K562 treated with DMSO at 1 percent for 12 hours (cell line): ENCODE data around the gene MB21D2. TPM values are rescaled to one million over a fixed set of nuclear protein-coding genes. Genes with fewer than 3 reads are reported as not detected.

Experiments
- total RNA-seq: library from RNA; unstranded; fragments of 300-600 nt; gene quantifications from 2 replicates; pipeline ENCODE4 v1.2.3, GENCODE V29; 2022; ENCODE audit not compliant: insufficient read depth

The MB21D2 gene
- 0.52 TPM in 1 of 2 replicates, not detected in the other for total RNA-seq

GRCh38 chr3:192917404-192918274 is at the start of gene MB21D2:
TSS of gene MB21D2 (minus strand) at chr3:192917856. CDS start at chr3:192917840, 16 bp downstream.

Other genes with a start within 250 kb of the MB21D2 start
- gene FGF12, start 190.3 kb downstream of the MB21D2 start, total RNA-seq: not detected in 2 replicates